Motor neuron (in vitro differentiated cells): Measurements from ENCODE around the gene KMT5B. TPM values are rescaled to one million over a fixed set of nuclear protein-coding genes. Genes with fewer than 3 reads are reported as not detected.

Source experiments
- ATAC-seq, 8 experiments: fragments of 200-7000 bp; cut with Tn5 transposase; replicated peaks in 6 of 8; 2 replicates each; pipeline ENCODE4 v1.8.0; 2021; ENCODE audit warnings: mild to moderate bottlenecking in 8 of 8, moderate library complexity in 8 of 8
- H3K27ac ChIP-seq, 2 donors: fragments of 250-450 bp; sonication (Bioruptor Pico); 2 replicates each; pipeline ENCODE4 v1.9.0; 2021; ENCODE audit warnings: antibody characterized with exemption in 2 of 2, mild to moderate bottlenecking in 2 of 2, moderate library complexity in 1 of 2
- H3K4me1 ChIP-seq, 2 donors: fragments of 250-450 bp; sonication (Bioruptor Pico); replicated peaks in 1 of 2; 2 replicates each; pipeline ENCODE4 v1.6.1; 2021; ENCODE audit warnings: antibody characterized with exemption in 2 of 2, mild to moderate bottlenecking in 2 of 2, moderate library complexity in 1 of 2
- H3K4me3 ChIP-seq, 5 donors: fragments of 250-450 bp; sonication (Bioruptor Pico); 2 replicates each; pipeline ENCODE4 v1.9.0; 2021; ENCODE audit warnings: antibody characterized with exemption in 5 of 5, mild to moderate bottlenecking in 5 of 5, moderate library complexity in 4 of 5
- WGBS, 10 experiments: fragments of 450-650 bp; shearing (Covaris generic); methylation state at CpG; one replicate each; pipeline ENCODE4 v1.0.0; 2022; 5-methylcytosine and 5-hydroxymethylcytosine counted together
- in situ Hi-C, 9 experiments: fragments of 400-800 bp; cut with MboI; loops; one replicate each; pipeline ENCODE4 v1.15.0; 2021; ENCODE audit warnings: low sequenced_read_pairs in 9 of 9, low pct_unique_long_range_greater_than_20kb in 2 of 9; ENCODE audit not compliant: unreplicated experiment in 9 of 9
- total RNA-seq, 8 experiments: library from RNA; unstranded; fragments of 300-600 nt; gene quantifications; 2 replicates each; pipeline versions ENCODE4 v1.2.3 to v1.2.4, GENCODE V29; 2022

The KMT5B gene
- total RNA-seq, 8 experiments from 2014 or later, result 12.4 to 69.1 (median 55.4) TPM

- peaks cover 11 to 16% of the 10 kb centered on the region in 2 donors for H3K4me1 ChIP-seq
- peak overlapping the region; percentile 82 to 91 (median 89) for H3K4me3 ChIP-seq
- in situ Hi-C loops, result no loop called here
- 0 to 80% (median 42%) methylated on average over 1 to 11 of the region's 58 CpGs; no CpG with 5 or more reads in 5 of the 10 experiments for WGBS, 10 experiments
- peak overlapping the region; percentile 100 for H3K27ac ChIP-seq
- peak in 7 of 8 experiments; percentile 2 to 25 (median 9) for ATAC-seq
Observed at GRCh38 chr11:68214173-68215086, 1.3 kb upstream of the KMT5B start.

DNA sequence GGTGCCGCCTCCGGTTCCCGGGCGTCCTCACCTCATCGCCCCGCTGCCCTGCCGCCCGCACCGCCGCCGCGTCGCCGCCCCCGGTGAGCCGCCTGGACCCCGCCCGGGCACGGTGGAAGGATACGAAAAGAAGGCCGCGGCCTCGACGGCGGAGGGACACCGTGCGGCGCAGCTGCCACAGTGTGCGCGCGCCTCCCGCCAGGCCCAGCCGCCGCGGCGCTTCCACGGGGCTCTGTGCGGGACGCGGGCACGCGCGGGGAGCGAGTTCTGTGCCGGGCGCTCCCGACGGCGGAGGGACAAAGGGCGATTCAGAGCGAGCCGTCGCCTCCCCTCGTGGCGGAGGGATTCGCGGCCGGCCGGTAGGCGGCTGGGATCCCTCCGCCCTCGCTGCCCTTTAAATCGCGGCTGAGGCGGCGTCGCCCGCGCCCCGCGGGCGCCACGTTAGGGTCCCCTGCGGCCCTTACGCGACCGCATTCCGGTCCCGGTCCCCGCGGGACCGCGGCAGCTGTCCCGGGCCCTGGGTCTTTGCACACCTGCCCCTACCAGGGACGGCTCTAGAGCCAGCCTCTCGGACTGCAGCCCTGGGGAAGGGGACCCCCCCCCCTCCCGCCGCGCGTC lies 568 bp upstream of the KMT5B start:
- peak; percentile 51 to 79 (median 72) for ATAC-seq
- peak overlapping the region; percentile 82 to 91 (median 89) for H3K4me3 ChIP-seq
- in situ Hi-C loops, result no loop called here
- WGBS, 10 experiments, result 0 to 2% (median 0%) methylated on average over 1 to 12 of the region's 90 CpGs; no CpG with 5 or more reads in 7 of the 10 experiments
- peak overlapping the region; percentile 100 for H3K27ac ChIP-seq
- H3K4me1 ChIP-seq, result peaks cover 14 to 16% of the 10 kb centered on the region in 2 donors

DNA sequence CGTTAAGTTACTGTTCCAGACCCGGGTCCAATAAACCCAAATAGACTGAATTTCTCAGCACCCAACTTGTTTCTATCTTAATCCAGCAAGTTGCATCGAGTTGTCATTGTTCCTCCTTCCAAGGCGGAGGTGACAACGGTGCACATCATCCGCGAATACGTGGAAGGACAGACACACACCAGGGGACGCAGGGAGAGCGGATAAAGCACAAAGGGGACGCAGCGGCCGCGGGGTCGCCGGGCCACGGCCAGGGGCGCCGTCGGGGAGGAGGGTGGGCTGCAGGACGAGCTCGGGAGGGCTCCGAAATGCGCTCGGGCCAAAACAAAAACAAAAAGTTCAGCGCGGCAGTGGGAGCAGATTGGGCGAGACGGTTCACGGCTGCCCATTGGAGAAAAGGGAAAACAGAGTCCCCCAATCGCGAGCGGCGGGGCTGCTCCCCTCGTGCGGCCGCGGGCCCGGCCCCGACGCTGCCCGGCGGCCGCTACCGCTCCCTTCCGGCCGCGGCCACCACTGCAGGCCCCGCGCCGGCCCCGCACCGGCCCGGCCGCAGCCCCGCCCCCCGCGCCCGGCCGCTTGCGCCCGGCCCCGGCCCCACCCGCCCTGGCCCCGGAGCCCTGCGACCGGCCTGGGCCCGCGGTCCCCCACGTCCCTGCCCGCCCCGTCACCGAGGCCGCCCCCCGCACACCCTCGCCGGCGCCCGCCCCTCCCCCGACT lies 518 bp downstream of the KMT5B start:
- Histone ChIP-seq H3K4me1 (peaks cover 14 to 16% of the 10 kb centered on the region in 2 donors), H3K27ac (peak overlapping the region; percentile 100), H3K4me3 (peak overlapping the region; percentile 82 to 91 (median 89))
- ATAC-seq, result peak; percentile 47 to 84 (median 62)
- WGBS, 10 experiments, result 0 to 7% (median 0%) methylated on average over 1 to 8 of the region's 80 CpGs
- in situ Hi-C loops, result no loop called here

- in situ Hi-C loops, result no loop called here
Observed at GRCh38 chr11:68211546-68211945, 1.6 kb downstream of the KMT5B start.

DNA sequence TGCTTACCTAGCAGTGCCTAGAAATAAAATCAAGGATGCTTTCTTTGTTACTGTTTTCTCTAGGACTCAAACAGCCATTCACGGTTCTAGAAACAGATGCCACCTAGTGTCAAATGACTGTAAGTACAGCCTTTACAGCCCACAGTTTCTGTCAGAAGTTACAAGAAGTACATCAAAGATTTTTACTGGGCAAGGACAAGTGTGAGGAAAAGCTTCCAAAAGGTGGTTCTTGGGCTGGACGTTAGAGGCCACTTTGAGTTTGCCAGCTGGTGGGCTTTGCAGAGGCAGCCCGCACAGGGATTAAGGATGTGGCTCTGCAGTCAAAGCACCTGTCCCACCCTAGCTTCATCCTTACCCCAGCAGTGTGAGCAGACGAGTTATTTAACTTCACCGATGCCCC lies 6.9 kb downstream of the KMT5B start:
- H3K4me1 ChIP-seq, result peaks cover 11 to 13% of the 10 kb centered on the region in 2 donors
- H3K4me3 ChIP-seq, result no peak overlapping the region
- in situ Hi-C loops, result no loop called here
- no peak overlapping the region for H3K27ac ChIP-seq
- peak; percentile 49 to 67 (median 58) for ATAC-seq
- 0 to 40% (median 34%) methylated on average over 1 to 5 of the region's 5 CpGs; no CpG with 5 or more reads in 2 of the 10 experiments for WGBS, 10 experiments

More at GRCh38 chr11:68211546-68211945, 1.6 kb downstream of the KMT5B start:
- ATAC-seq, result no peak
- H3K4me3 ChIP-seq, result peak overlapping the region; percentile 82 to 91 (median 89)
- H3K27ac ChIP-seq, result no peak overlapping the region
- peaks cover 14 to 16% of the 10 kb centered on the region in 2 donors for H3K4me1 ChIP-seq
- WGBS, 10 experiments, result 25 to 93% (median 40%) methylated on average over 2 to 13 of the region's 14 CpGs; no CpG with 5 or more reads in 1 of the 10 experiments

DNA sequence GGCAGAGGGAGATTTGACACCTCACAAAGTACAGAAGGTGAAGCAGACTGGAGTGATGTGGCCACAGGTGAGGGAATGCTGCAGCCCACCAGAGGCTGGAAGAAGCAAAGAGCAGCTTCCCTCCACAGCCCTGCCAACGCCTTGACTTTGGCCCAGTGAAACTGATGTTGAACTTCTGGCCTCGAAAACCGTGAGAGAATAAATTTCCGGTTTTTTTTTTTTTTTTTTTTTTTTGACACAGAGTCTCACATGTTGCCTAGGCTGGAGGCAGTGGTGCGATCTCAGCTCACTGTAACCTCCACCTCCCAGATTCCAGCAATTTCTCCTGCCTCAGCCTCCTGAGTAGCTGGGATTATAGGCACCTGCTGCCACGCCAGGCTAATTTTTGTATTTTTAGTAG lies 8.7 kb downstream of the KMT5B start:
- 80 to 100% (median 94%) methylated on average over 1 to 5 of the region's 6 CpGs; no CpG with 5 or more reads in 1 of the 10 experiments for WGBS, 10 experiments
- Histone ChIP-seq H3K4me1 (peaks cover 14 to 20% of the 10 kb centered on the region in 2 donors), H3K4me3 (no peak overlapping the region), H3K27ac (no peak overlapping the region)
- in situ Hi-C loops, result no loop called here
- no peak for ATAC-seq

GRCh38 chr11:68202165-68202564 lies 10.9 kb downstream of the KMT5B start:
- in situ Hi-C loops, result no loop called here
- no peak overlapping the region for H3K27ac ChIP-seq
- ATAC-seq, result no peak
- WGBS, 10 experiments, result 63 to 100% (median 84%) methylated on average over 1 to 2 of the region's 2 CpGs; no CpG with 5 or more reads in 3 of the 10 experiments
- H3K4me1 ChIP-seq, result peaks cover 14 to 18% of the 10 kb centered on the region in 2 donors
- H3K4me3 ChIP-seq, result no peak overlapping the region

- no peak for ATAC-seq
- 88 to 100% (median 96%) methylated on average over 2 to 4 of the region's 4 CpGs for WGBS, 10 experiments
- H3K27ac ChIP-seq, result no peak overlapping the region
- no peak overlapping the region for H3K4me3 ChIP-seq
- in situ Hi-C loops, result no loop called here
- peaks cover 14 to 18% of the 10 kb centered on the region in 2 donors for H3K4me1 ChIP-seq
Observed at GRCh38 chr11:68201492-68201891, 11.6 kb downstream of the KMT5B start.

GRCh38 chr11:68200639-68201038 lies 12.5 kb downstream of the KMT5B start:
- 49 to 91% (median 82%) methylated on average over 1 to 3 of the region's 3 CpGs for WGBS, 10 experiments
- peak overlapping the region; percentile 17 to 33 for H3K27ac ChIP-seq
- no peak overlapping the region for H3K4me3 ChIP-seq
- in situ Hi-C loops, result no loop called here
- peaks cover 11 to 15% of the 10 kb centered on the region in 2 donors for H3K4me1 ChIP-seq
- peak in 7 of 8 experiments; percentile 33 to 82 (median 44) for ATAC-seq

- Histone ChIP-seq H3K4me3 (no peak overlapping the region), H3K27ac (no peak overlapping the region), H3K4me1 (peaks cover 11 to 15% of the 10 kb centered on the region in 2 donors)
- WGBS, 10 experiments, result 72 to 100% (median 92%) methylated on average over 2 to 8 of the region's 8 CpGs; no CpG with 5 or more reads in 1 of the 10 experiments
- in situ Hi-C loops, result no loop called here
- ATAC-seq, result no peak
Observed at GRCh38 chr11:68199295-68199987, 13.7 kb downstream of the KMT5B start.

- no peak for ATAC-seq
- H3K4me1 ChIP-seq, result peaks cover 11 to 14% of the 10 kb centered on the region in 2 donors
Observed at GRCh38 chr11:68196219-68196618, 16.9 kb downstream of the KMT5B start.

GRCh38 chr11:68194675-68195294 lies 18.3 kb downstream of the KMT5B start:
- peaks cover 0 to under 1% of the 10 kb centered on the region in 2 donors for H3K4me1 ChIP-seq
- ATAC-seq, result no peak
- 68 to 100% (median 95%) methylated on average over 2 to 3 of the region's 3 CpGs; no CpG with 5 or more reads in 2 of the 10 experiments for WGBS, 10 experiments
- no peak overlapping the region for H3K4me3 ChIP-seq
- in situ Hi-C loops, result no loop called here
- no peak overlapping the region for H3K27ac ChIP-seq

More at GRCh38 chr11:68196219-68196618, 16.9 kb downstream of the KMT5B start:
- Histone ChIP-seq H3K27ac (no peak overlapping the region), H3K4me3 (no peak overlapping the region)
- in situ Hi-C loops, result no loop called here
